ENCODE measurements around the gene EIF4G3.
"Not testable (repeated sequence)": the region's sequence is repeated elsewhere in the genome, so short reads cannot be mapped to it uniquely, and the experiment has no call there.

EIF4G3 gene

DNA sequence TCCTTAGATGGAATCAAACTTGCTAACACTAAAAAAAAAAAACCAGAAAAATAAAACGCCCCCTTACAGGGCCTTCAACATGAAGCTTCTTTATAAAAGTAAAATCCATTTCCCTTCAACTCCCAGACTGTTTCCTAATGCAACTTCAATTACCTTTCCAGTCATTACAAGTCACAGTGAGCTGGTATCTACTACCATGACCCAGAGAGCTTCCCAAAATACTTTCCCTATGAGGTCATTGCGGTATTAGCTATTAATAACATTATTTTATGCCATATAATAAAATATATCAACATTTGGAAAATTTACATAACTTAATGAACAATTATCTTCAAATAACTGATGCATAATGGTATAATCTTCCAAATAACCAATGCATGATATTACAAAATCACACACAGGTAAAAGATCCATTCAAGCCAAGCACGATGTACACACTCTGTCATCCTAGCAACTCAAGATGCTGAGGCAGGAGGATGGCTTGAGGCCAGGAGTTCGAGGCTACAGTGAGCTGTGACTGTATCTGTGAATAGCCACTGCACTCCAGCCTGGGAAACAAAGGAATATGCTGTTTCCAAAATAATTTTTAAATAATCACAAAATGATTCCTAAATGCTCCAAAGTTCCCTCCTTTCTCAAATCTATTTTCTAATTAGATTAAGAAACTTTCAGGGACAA, 24.1 kb downstream of the EIF4G3 start:
- no peak for DNase-seq

GRCh38 chr1:21149855-21150432, 26.8 kb downstream of the EIF4G3 start:
- DNase-seq = no peak

- DNase-seq = no peak
Measured at GRCh38 chr1:21149430-21149854, 27.3 kb downstream of the EIF4G3 start.

DNA sequence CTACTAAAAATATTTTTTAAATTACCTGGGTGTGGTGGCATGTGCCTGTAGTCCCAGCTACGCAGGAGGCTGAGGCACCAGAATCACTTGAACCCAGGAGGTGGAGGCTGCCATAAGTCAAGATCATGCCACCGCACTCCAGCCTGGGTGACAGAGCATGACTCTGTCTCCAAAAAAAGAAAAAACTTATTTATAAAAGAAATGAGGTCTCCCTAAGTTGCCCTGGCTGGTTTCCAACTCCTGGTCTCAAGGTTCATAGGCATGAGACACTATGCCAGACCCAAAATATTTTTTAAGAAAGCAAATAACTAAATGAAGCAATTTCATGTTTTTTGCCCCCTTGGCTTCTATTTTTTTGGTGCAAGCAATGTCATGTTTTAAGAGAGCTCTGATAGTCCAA, 32.9 kb downstream of the EIF4G3 start:
- no peak for DNase-seq

GRCh38 chr1:21143138-21143537, 33.6 kb downstream of the EIF4G3 start:
- no peak for DNase-seq

DNA sequence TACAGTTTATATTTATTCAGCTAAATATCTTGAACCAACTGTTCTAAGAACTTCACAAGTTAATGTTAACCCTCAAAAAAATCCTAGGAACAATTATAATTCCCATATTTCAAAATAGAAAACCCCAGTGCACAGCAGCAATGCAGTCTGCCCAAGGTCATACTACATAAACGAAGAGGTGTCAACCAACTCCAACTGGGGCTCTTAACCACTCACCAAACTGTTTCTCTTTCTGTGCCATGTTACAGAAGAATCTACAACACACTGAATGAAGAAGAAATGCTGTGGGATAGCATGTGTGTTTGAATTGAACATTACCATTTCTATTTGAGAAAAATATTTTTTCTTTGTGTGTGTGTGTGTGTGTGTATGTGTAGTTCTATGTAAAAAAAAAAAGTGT, 35.7 kb downstream of the EIF4G3 start:
- no peak for DNase-seq

- no peak for DNase-seq
Measured at GRCh38 chr1:21139601-21140000, 37.1 kb downstream of the EIF4G3 start.

GRCh38 chr1:21136344-21136743, 40.4 kb downstream of the EIF4G3 start:
- not testable (repeated sequence) for DNase-seq

GRCh38 chr1:21131200-21131599, 45.5 kb downstream of the EIF4G3 start:
- DNase-seq = no peak

DNA sequence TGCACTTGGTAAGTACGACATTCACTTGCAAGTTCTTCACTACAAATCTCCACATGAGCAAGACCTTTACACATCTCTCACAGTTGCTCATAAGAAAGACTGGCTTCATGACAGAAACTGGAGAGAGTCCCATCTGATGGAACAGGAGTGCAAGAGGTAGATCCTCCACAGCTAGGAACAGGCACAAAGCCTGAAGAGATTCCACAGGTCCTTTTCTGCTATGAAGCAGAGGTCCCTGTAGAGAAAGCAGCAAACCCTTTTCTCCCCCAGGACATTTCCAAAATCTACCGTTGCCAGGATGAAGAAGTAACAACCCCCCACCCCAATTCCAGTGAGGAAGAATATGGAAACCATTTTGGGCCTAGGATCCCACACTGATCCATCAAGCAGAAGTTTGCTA, 47.3 kb downstream of the EIF4G3 start:
- no peak for DNase-seq

- no peak for DNase-seq
Measured at GRCh38 chr1:21126324-21126723, 50.4 kb downstream of the EIF4G3 start.

DNA sequence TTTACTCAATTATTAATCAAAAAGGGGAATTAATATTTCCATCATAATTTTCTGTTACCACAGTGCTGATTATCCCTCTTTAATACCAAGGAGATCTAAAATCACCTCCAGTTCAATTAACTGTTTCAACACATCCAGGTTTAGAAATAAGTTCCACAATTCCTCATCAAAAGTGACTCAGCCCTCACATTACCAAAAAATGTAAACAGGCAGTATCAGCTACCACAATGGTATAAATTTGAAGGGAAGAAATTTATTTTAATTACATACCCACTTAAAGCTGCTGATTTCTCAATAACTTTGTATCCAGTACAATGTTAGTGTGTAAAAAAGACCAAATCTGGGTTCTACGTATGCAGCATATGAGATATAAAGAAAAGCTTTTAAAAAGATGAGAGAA, 51.9 kb downstream of the EIF4G3 start:
- DNase-seq = no peak

- DNase-seq = no peak
Measured at GRCh38 chr1:21123287-21123948, 53.3 kb downstream of the EIF4G3 start.

DNA sequence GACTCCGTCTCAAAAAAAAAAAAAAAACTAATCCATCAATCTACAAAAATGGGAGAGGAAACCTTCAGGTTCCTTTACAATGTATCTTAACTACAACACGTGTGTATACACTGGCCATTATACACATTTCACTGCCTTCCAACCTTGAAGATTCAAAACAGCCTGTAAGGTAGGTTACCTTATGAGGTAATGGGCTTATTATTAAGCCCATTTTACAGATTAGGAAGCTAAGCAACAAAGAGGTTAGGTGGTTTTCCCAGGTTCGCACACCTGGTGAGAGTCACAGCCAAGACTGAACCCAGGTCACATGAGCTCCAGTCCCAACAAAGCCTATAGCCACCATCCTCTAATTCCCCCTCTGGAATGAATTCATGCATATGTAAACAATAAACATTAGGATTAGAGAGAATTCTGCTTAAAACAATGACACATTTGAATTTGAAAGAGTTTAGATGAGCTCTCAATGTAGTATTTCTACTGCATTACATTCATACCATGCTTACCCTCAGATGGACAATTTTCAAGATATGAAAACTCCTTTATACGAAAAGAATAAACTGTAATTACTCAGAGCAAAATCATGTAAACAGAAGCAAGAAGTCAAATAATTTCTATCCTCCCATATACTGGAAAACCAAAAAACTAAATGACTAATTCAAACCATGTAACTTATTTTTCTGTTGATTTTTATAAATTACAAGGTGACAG, 54.8 kb downstream of the EIF4G3 start:
- DNase-seq = no peak

DNA sequence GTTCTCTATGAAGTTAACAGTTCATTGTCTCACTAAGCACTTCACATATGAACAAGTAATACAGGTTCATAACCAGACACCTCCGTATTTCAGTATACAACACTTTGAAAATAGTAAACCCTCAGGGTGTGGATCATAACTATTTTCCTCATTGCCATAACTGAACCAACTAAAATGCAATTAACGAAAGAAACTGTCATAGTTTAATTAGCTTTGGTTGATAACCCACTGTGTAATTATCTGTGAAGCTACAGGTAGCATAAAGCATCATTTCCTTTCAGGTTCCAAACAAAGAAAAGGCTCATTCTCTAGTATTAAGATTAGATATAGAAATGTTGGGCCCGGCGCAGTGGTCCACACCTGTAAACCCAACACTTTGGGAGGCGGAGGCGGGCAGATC, 58.5 kb downstream of the EIF4G3 start:
- no peak for DNase-seq

DNA sequence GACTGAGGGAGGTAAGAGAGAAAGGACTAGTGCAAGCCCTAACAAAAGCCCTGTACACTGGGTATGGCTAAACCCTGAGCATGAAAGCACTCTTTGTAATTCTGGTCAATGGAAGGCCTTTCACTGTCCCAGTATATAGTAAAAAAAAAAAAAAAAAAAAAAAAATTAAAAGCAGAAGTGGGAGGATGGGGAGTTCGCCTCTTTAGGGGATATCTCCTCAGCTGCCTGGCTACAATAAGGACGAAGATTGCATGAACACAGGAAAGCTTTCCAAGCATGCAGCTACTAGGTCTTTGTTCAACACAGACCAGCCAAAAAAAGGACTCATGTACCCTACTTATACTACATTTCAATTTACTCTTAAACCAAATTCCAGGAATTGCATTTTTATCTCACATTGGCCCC, 59.1 kb downstream of the EIF4G3 start:
- DNase-seq = no peak

GRCh38 chr1:21117159-21117558, 59.5 kb downstream of the EIF4G3 start:
- no peak for DNase-seq

DNA sequence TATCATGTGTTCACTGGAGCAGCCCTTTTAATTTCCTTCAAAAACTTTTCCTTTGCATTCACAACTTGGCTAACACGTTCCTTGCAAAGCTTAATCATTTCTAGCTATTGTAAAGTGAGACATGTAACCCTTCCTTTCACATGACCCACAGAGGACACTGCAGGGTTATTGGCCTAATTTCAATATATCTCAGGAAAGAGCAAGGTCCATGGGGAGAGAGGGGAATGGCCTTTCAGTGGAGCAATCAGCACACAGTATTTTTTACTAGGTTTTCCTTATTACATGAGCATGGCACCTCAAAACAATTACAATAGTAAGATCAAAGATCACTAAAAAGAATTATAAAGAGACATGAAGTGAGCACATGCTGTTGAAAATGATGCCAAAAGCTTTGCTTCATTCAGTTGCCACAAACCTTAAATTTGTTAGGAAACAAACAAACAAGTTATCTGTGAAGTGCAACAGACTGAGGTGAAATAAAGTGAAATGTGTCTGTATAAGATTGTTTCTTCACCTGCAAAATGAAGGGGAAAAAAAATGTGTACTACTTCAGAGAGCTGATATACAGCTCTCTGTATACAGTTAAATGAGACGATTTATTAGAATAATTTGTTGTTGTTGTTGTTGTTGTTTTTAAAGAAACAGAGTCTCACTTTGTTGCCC, 61.5 kb downstream of the EIF4G3 start:
- no peak for DNase-seq

DNA sequence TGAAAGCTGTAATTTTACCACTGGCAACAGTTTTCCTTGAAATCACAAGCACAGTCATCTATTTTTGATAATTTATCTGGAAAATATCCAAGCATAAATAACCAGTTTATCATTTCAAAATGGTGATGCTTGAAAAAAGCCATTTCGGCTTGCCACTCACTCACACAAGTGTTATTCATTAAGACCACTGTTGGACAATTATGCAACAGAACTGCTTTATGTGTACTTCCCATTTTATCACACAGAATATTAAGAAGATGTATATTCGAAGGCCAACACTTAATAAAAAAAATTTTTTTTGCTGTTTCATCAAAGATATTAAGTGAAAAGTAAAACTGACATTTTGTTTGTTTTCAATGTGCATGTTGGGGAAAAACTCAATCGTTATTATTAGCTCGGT, 62.3 kb downstream of the EIF4G3 start:
- no peak for DNase-seq

- DNase-seq = no peak
Measured at GRCh38 chr1:21110163-21110562, 66.5 kb downstream of the EIF4G3 start.

DNA sequence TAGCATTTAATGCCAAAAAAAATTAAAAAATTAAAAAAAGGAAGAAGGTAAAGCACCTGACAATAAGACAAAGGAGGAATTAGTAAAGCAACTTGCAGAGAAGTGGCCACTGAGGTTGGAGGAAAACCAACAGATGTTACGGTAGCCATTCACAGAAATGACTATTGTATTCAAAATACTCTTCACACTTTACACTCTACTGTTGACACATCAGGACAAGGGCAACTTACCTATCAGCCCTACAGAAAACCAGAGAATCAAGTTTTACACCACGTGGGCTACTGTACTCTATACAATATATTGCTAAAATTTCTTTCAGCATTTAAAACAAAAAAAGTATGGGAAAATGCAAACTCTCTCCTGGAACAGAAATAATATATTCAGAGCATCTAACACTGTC, 70.0 kb downstream of the EIF4G3 start:
- DNase-seq = no peak

DNA sequence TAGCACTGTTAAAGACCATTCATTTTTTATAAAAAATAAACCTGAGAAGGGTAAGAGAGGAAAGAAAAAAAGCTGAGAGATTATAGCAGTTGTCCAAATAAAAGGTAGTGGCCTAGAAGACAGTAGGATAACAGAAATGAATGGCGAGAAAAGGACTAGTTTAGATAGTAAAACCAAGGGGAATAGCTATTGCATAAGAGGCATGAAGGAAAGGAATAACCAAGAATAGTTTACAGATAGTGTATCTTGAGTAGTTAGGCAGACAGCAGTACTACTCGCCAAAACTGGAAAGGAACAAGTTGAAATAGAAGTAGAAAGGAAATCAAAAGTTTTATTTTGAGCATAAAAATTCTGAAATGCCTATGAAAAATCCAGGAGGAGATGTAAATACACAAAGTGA, 70.5 kb downstream of the EIF4G3 start:
- no peak for DNase-seq

DNA sequence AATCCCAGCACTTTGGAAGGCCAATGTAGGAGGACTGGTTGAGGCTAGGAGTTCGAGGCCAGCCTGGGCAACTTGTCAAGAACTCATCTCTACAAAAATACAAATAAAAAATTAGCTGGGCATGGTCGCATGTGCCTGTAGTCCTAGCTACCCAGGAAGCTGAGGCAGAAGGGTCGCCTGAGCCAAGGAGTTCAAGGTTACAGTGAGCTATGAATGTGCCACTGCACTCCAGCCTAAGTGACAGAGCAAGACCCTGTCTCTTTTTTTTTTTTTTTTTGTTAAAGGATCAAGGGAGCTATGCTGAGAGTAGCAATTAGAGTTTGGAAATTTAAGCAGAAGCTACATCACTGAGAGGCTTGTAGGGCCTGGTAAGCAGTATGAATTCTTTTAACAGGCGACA, 70.9 kb downstream of the EIF4G3 start:
- no peak for DNase-seq

Measured in NK-92 treated with Interleukin-12 subunit alpha and Interleukin-12 subunit beta, amount 100 ng/mL, for 24 hours (cell line).